Measurements from ENCODE around the gene SMOC1. TPM values are rescaled to one million over a fixed set of nuclear protein-coding genes. Genes with fewer than 3 reads are reported as not detected.

SMOC1 gene
- polyA plus RNA-seq, 3 donors = not detected

- H3K27me3 ChIP-seq (ENCODE audit: control insufficient read depth in 2 of 2, insufficient read depth in 2 of 2, low read length in 2 of 2) = no peaks in the 10 kb centered on the region
- H3K4me2 ChIP-seq (replicated peaks; ENCODE audit: extremely low read depth, low read length, poor library complexity, severe bottlenecking) = no peak overlapping the region
- no peaks in the 10 kb centered on the region for H3K36me3 ChIP-seq (replicated peaks in 1 of 2; ENCODE audit: control insufficient read depth in 1 of 2, insufficient read depth in 2 of 2, low read length in 2 of 2)
- no peaks in the 10 kb centered on the region for H3K79me2 ChIP-seq (ENCODE audit: insufficient read depth, low read length)
- H3K9me3 ChIP-seq (replicated peaks in 1 of 2; ENCODE audit: control insufficient read depth in 1 of 2, insufficient read depth in 1 of 2, low read length in 2 of 2) = no peaks in the 10 kb centered on the region
- no peak for DNase-seq
- H3K36me3 Mint-ChIP-seq = no peaks in the 10 kb centered on the region
- no peak overlapping the region for H3K4me3 Mint-ChIP-seq
- no peak overlapping the region for H3K4me3 ChIP-seq (replicated peaks in 1 of 3; ENCODE audit: low read depth in 2 of 3, low read length in 3 of 3)
- no peaks in the 10 kb centered on the region for H3K4me1 ChIP-seq (ENCODE audit: control insufficient read depth in 1 of 2, insufficient read depth in 2 of 2, low read length in 2 of 2)
- no peak overlapping the region for H3K27ac Mint-ChIP-seq
- peaks cover 0 to 1% (median 0%) of the 10 kb centered on the region in 7 donors for H3K9me3 Mint-ChIP-seq
- intact Hi-C loops (cut with micrococcal nuclease) = no loop called here
- no peak overlapping the region for H3K9ac ChIP-seq (ENCODE audit: insufficient read depth, low read length, poor library complexity, severe bottlenecking)
- WGBS (ENCODE audit: insufficient coverage) = 100% methylated on average over 1 of the region's 8 CpGs
- H4K20me1 ChIP-seq (ENCODE audit: insufficient read depth, low read length) = no peaks in the 10 kb centered on the region
- no peak overlapping the region for H2AFZ ChIP-seq (ENCODE audit: insufficient read depth, low read depth, low read length, poor library complexity, severe bottlenecking)
- H3K27ac ChIP-seq (ENCODE audit: low read depth in 1 of 2, low read length in 2 of 2) = no peak overlapping the region
- TF ChIP-seq CTCF (IDR thresholded peaks at IDR 0.05) = no peak
- H3K4me1 Mint-ChIP-seq = no peaks in the 10 kb centered on the region
- peaks cover 2 to 7% (median 6%) of the 10 kb centered on the region in 3 donors for H3K27me3 Mint-ChIP-seq (ENCODE audit: low read depth in 3 of 3)
These were observed 20.4 kb upstream of the SMOC1 start for GRCh38 chr14:69858801-69859200.

GRCh38 chr14:69859591-69859990 is 19.6 kb upstream of the SMOC1 start:
- Mint-ChIP-seq H3K4me1 (no peaks in the 10 kb centered on the region), H3K27me3 (ENCODE audit: low read depth in 3 of 3) (peaks cover 2 to 9% (median 5%) of the 10 kb centered on the region in 3 donors), H3K27ac (no peak overlapping the region), H3K4me3 (no peak overlapping the region), H3K36me3 (no peaks in the 10 kb centered on the region), H3K9me3 (peaks cover 0 to 6% (median 2%) of the 10 kb centered on the region in 7 donors)
- no peak overlapping the region for H3K4me2 ChIP-seq (replicated peaks; ENCODE audit: extremely low read depth, low read length, poor library complexity, severe bottlenecking)
- H3K27ac ChIP-seq (ENCODE audit: low read depth in 1 of 2, low read length in 2 of 2) = no peak overlapping the region
- no peak overlapping the region for H2AFZ ChIP-seq (ENCODE audit: insufficient read depth, low read depth, low read length, poor library complexity, severe bottlenecking)
- no peaks in the 10 kb centered on the region for H3K9me3 ChIP-seq (replicated peaks in 1 of 2; ENCODE audit: control insufficient read depth in 1 of 2, insufficient read depth in 1 of 2, low read length in 2 of 2)
- DNase-seq = no peak
- H3K4me1 ChIP-seq (ENCODE audit: control insufficient read depth in 1 of 2, insufficient read depth in 2 of 2, low read length in 2 of 2) = no peaks in the 10 kb centered on the region
- no peak overlapping the region for H3K4me3 ChIP-seq (replicated peaks in 1 of 3; ENCODE audit: low read depth in 2 of 3, low read length in 3 of 3)
- intact Hi-C loops (cut with micrococcal nuclease) = no loop called here
- H3K9ac ChIP-seq (ENCODE audit: insufficient read depth, low read length, poor library complexity, severe bottlenecking) = no peak overlapping the region
- no peak for TF ChIP-seq CTCF (IDR thresholded peaks at IDR 0.05)
- no peaks in the 10 kb centered on the region for H3K36me3 ChIP-seq (replicated peaks in 1 of 2; ENCODE audit: control insufficient read depth in 1 of 2, insufficient read depth in 2 of 2, low read length in 2 of 2)
- no peaks in the 10 kb centered on the region for H3K79me2 ChIP-seq (ENCODE audit: insufficient read depth, low read length)
- no peaks in the 10 kb centered on the region for H4K20me1 ChIP-seq (ENCODE audit: insufficient read depth, low read length)
- H3K27me3 ChIP-seq (ENCODE audit: control insufficient read depth in 2 of 2, insufficient read depth in 2 of 2, low read length in 2 of 2) = no peaks in the 10 kb centered on the region
- WGBS (ENCODE audit: insufficient coverage) = 92% methylated on average over 11 of the region's 14 CpGs
